Vagina (tissue), 2 donors: ENCODE measurements around the gene PLEKHF1. TPM values are rescaled to one million over a fixed set of nuclear protein-coding genes. Genes with fewer than 3 reads are reported as not detected.
"Not testable (repeated sequence)": the region's sequence is repeated elsewhere in the genome, so short reads cannot be mapped to it uniquely, and the experiment has no call there.

Experiments used
- DNase-seq, 2 donors: peaks; one replicate each; pipeline ENCODE4 v3.0.0-alpha.2; 2017; ENCODE audit errors: extremely low spot score in 2 of 2
- H3K27ac ChIP-seq: fragments of 200-600 bp; sonication (generic); one replicate; pipeline ENCODE4 v1.5.1; 2019
- H3K27me3 ChIP-seq: fragments of 200-600 bp; sonication (generic); one replicate; pipeline ENCODE4 v1.5.1; 2019
- H3K36me3 ChIP-seq, 2 donors: fragments of 200-600 bp; sonication (generic); one replicate each; pipeline ENCODE4 v1.5.1; 2017 to 2019
- H3K4me1 ChIP-seq: fragments of 200-600 bp; sonication (generic); one replicate; pipeline ENCODE4 v1.5.1; 2019
- H3K4me3 ChIP-seq, 2 donors: fragments of 200-600 bp; sonication (generic); 1 replicate in 1 of 2; 2 replicates in 1 of 2; pipeline ENCODE4 v1.5.1; 2016 to 2019
- H3K9me3 ChIP-seq: fragments of 200-600 bp; sonication (generic); one replicate; pipeline ENCODE4 v1.5.1; 2019
- CTCF ChIP-seq, 3 experiments: fragments of 450-650 bp in 2 of 3; fragments of 200-600 bp in 1 of 3; sonication (generic) in 1 of 3; IDR thresholded peaks; one replicate each; pipeline ENCODE4 v1.5.1; 2017 to 2019; ENCODE audit warnings: antibody characterized with exemption in 3 of 3, mild to moderate bottlenecking in 2 of 3, moderate library complexity in 2 of 3
- POLR2A ChIP-seq, 2 donors: fragments of 450-650 bp; IDR thresholded peaks; one replicate each; pipeline ENCODE4 v1.6.1; 2017; ENCODE audit warnings: antibody characterized with exemption in 2 of 2, mild to moderate bottlenecking in 2 of 2, moderate library complexity in 2 of 2
- POLR2AphosphoS5 ChIP-seq, 2 donors: sonication (generic); formaldehyde crosslinking; IDR thresholded peaks; one replicate each; pipeline ENCODE4 v1.9.0; 2017; ENCODE audit warnings: antibody characterized with exemption in 2 of 2, mild to moderate bottlenecking in 2 of 2, low read depth in 1 of 2; ENCODE audit not compliant: insufficient read depth in 1 of 2
- intact Hi-C: fragments of 100-400 bp; cut with DNase I; formaldehyde crosslinking; loops from one replicate; pipeline ENCODE4 v1.15.1; 2023
- total RNA-seq: library from RNA; depleted of rRNA; stranded (reverse); fragments of >200 nt; gene quantifications from one replicate; pipeline ENCODE4 v1.2.3, GENCODE V29; 2016

PLEKHF1 gene
- total RNA-seq, 1 donor from 2014 or later = 37.1 TPM

DNA sequence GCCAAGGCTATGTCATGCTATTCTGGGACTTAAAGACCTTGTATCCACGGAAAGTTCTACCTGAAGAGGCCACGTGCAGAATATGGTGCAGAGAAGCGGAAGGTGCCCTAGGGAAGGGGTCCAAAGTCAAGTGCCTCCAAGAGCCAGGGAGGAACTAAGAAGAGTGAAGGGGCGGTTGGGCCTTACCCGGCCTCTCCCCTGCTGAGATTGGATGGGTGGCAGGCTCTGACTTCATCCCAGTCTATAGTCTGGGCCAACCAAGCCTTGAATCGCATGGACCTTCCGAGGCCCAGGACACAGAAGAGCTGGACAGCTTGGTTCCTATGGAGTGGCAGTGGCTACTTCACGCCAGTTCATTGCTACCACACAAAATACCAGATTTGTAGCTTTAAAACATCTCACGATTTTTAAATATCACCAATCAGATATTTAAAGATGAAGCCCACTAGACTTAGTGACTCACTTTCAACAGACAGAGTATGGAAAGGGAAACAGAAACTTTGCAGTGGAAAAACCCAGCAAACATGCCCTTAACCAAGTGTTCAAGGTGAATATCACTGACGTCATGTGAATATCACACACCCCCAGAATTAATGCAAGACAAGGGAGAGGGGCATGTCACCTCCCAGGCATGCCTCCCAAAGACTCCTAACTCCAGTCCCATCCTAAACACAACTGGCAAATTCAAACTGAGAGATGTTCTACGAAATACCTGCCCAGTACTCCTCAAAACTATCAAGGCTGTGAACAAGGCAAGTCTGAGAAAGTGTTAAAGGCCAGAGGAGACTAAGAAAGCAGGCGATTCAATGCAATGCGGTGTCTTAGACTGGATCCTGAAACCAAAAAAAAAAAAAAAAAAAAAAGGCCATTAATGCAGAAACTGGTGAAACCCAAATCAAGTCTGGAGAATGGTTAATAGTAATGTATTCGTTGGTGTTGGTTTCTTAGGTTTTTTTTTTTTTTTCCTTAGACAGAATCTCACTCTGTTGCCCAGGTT lies 39.6 kb downstream of the PLEKHF1 start:
- Histone ChIP-seq H3K4me1 (no peaks in the 10 kb centered on the region), H3K4me3 (no peak overlapping the region), H3K36me3 (peaks cover 0 to 15% of the 10 kb centered on the region in 2 donors), H3K27ac (no peak overlapping the region), H3K27me3 (no peaks in the 10 kb centered on the region), H3K9me3 (no peaks in the 10 kb centered on the region)
- TF ChIP-seq POLR2AphosphoS5 (IDR thresholded peaks at IDR 0.05; ENCODE audit: insufficient read depth in 1 of 2, low read depth in 1 of 2) = no peak
- DNase-seq = no peak
- intact Hi-C loops = no loop called here

GRCh38 chr19:29705706-29706105 lies 40.4 kb downstream of the PLEKHF1 start:
- Histone ChIP-seq H3K4me3 (no peak overlapping the region), H3K9me3 (no peaks in the 10 kb centered on the region), H3K27ac (no peak overlapping the region), H3K4me1 (no peaks in the 10 kb centered on the region), H3K27me3 (no peaks in the 10 kb centered on the region), H3K36me3 (peaks cover 0 to 15% of the 10 kb centered on the region in 2 donors)
- TF ChIP-seq POLR2AphosphoS5 (IDR thresholded peaks at IDR 0.05; ENCODE audit: insufficient read depth in 1 of 2, low read depth in 1 of 2) (no peak), POLR2A (IDR thresholded peaks at IDR 0.05) (no peak), CTCF (IDR thresholded peaks at IDR 0.05) (no peak)
- intact Hi-C loops = no loop called here
- DNase-seq = no peak

DNA sequence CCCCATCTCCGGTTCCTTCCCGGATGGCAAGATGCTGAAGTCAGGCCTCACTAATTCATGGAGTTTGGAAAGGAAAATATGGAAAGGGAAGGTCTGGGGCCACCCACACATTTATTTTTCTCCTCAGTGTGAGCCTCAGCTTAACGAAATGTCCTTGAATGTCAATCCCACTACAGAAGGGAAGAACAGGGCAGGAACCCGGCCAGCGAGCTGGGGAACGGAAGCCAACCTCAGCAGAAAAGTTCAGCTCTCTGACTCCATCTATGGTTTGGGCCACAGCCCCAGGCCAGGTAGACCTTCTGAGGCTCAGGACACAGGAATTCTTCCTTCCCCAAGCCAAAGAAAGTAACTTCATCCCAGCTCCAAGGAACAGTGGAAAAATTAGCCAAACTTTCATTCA lies 41.4 kb downstream of the PLEKHF1 start:
- no peaks in the 10 kb centered on the region for H3K9me3 ChIP-seq
- no peak overlapping the region for H3K4me3 ChIP-seq
- no peak for DNase-seq
- TF ChIP-seq POLR2A (IDR thresholded peaks at IDR 0.05) (no peak), POLR2AphosphoS5 (IDR thresholded peaks at IDR 0.05; ENCODE audit: insufficient read depth in 1 of 2, low read depth in 1 of 2) (no peak), CTCF (IDR thresholded peaks at IDR 0.05) (no peak)
- H3K27me3 ChIP-seq = no peaks in the 10 kb centered on the region
- no peak overlapping the region for H3K27ac ChIP-seq
- H3K36me3 ChIP-seq = peaks cover 0 to 15% of the 10 kb centered on the region in 2 donors
- H3K4me1 ChIP-seq = no peaks in the 10 kb centered on the region
- intact Hi-C loops = no loop called here

DNA sequence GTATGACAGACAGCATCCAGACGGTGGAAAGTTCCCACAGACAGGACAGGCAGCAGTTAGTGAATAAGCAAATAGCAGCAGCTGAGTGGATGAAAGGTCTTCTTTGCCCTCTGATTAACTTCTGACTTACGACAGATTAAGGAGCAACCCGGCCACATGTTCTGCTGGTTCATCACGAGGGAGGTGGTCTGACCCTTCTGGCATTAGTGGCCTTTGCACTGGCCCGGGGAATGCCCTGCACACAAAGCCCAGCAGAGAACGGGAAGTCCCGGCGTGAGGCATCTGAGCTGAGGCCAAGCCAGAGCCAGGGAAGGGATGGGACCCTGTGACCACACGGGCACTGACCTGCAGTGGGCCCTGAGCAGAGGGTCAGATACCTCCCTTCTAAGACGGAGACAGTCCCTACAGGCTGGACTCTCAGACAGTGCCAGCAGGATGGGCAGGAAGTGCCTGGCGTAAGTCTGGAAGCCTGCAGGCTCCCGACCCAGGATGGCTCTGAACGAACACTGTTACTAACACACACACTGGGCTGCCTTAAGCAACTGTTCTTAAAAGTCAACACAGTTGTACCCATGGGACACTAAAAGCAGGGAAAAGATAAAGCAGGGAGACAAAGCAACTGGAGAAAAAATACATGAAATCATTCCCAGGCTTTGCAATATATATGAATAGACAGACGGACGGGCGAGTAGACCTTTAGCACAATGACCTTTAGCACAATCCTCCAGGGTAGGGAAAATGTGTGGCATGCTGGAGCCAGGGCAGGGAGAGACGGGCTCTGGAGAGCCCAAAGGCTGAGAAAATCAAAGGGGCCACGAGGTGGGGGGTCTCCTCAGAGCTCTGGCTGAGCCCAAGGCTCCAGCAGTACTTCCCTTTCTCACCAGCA lies 43.5 kb downstream of the PLEKHF1 start:
- intact Hi-C loops = no loop called here
- no peak for DNase-seq
- Histone ChIP-seq H3K27ac (no peak overlapping the region), H3K9me3 (no peaks in the 10 kb centered on the region), H3K27me3 (no peaks in the 10 kb centered on the region), H3K4me1 (peaks cover 11% of the 10 kb centered on the region), H3K36me3 (peaks cover 0 to 8% of the 10 kb centered on the region in 2 donors), H3K4me3 (no peak overlapping the region)
- TF ChIP-seq CTCF (IDR thresholded peaks at IDR 0.05) (no peak), POLR2AphosphoS5 (IDR thresholded peaks at IDR 0.05; ENCODE audit: insufficient read depth in 1 of 2, low read depth in 1 of 2) (no peak), POLR2A (IDR thresholded peaks at IDR 0.05) (no peak)

DNA sequence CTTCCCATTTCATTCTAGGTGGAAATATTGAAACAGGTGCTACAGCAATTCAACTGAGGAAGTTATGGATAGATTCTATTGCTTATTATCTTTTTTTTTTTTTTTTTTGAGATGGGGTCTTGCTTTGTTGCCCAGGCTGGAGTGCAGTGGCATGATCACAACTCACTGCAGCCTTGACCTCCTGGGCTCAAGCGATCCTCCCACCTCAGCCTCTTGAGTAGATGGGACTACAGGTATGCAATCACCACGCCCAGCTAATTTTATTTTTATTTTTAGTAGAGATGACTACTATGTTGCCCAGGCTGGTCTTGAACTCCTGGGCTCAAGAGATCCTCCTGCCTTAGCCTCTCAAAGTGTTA lies 44.2 kb downstream of the PLEKHF1 start:
- H3K9me3 ChIP-seq, H3K36me3 ChIP-seq, DNase-seq, H3K27ac ChIP-seq, intact Hi-C loops, H3K27me3 ChIP-seq, H3K4me3 ChIP-seq: not testable (repeated sequence)
- H3K4me1 ChIP-seq = peaks cover 17% of the 10 kb centered on the region
